ENCODE results near the gene ACOT7. TPM values are rescaled to one million over a fixed set of nuclear protein-coding genes. Genes with fewer than 3 reads are reported as not detected.
A peak's percentile ranks its signal among the peaks of the same experiment; 100 is the strongest.
"Not testable (repeated sequence)": the region's sequence is repeated elsewhere in the genome, so short reads cannot be mapped to it uniquely, and the experiment has no call there.

ACOT7 gene
- polyA plus RNA-seq, 6 donors from 2014 or later: 1.8 to 3.7 (median 2.9) TPM

DNA sequence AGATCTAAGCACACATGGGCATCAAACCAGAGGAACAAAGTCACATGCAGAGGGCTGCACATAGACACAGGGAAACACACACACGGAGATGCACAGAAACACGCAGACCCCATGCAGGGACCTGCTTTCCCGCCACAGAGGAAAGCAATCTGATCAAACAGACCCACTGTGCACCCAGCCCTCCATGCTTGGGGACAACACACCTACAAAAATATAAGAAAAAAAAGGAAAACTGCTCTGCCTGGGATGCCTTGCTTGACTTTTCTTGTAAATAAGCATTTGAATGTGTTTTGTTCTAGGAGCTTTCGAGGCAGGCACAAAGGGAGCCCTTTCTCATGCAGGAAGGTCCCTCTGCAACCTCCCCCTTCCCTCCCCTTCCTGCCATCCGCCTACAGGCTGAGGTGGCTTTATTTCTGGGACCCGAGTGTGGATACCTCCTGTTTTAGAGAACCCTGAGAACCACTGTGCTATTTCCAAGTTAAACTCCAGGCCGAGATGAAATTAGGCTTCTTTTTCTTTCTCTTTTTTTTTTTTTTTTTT lies 154.3 kb downstream of the ACOT7 start:
- ATAC-seq (ENCODE audit: low read depth in 2 of 2): no peak
- DNase-seq: no peak
- H3K27me3 Mint-ChIP-seq: peaks cover 26 to 51% (median 27%) of the 10 kb centered on the region in 3 donors
- H3K9me3 Mint-ChIP-seq: no peaks in the 10 kb centered on the region
- peaks cover 5 to 17% (median 17%) of the 10 kb centered on the region in 3 donors for H3K4me1 Mint-ChIP-seq
- no peak overlapping the region for H3K27ac Mint-ChIP-seq
- H3K4me3 Mint-ChIP-seq: peak overlapping the region in 3 of 8 donors; percentile 15 to 53 (median 39)
- H3K36me3 Mint-ChIP-seq: peaks cover 0 to 8% of the 10 kb centered on the region in 2 donors

DNA sequence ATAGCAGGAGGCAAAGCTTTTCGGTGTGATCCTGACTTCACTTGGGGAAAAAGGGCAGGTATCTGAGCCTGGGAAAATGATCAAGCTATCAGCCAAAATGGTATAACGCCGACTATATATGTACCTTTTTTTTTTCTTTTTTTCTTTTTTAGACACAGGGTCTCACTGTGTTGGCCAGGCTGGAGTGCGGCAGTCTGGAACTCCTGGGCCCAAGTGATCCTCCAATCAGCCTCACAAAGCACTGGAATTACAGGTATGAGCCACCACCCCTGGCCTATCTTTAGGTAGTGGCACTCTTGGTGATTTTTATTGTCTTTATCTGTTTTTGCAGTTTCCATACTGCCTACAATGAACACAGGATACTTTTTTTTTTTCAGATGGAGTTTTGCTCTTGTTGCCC lies 156.5 kb downstream of the ACOT7 start:
- H3K4me1 Mint-ChIP-seq: peaks cover 5 to 28% (median 20%) of the 10 kb centered on the region in 3 donors
- no peaks in the 10 kb centered on the region for H3K9me3 Mint-ChIP-seq
- peak overlapping the region in 1 of 6 donors; percentile 21 for H3K27ac Mint-ChIP-seq
- ATAC-seq (ENCODE audit: low read depth in 2 of 2): no peak
- H3K27me3 Mint-ChIP-seq: peaks cover 18 to 36% (median 27%) of the 10 kb centered on the region in 3 donors
- DNase-seq: no peak
- H3K36me3 Mint-ChIP-seq: peaks cover 5 to 8% of the 10 kb centered on the region in 2 donors
- H3K4me3 Mint-ChIP-seq: peak overlapping the region; percentile 47 to 81 (median 74)

DNA sequence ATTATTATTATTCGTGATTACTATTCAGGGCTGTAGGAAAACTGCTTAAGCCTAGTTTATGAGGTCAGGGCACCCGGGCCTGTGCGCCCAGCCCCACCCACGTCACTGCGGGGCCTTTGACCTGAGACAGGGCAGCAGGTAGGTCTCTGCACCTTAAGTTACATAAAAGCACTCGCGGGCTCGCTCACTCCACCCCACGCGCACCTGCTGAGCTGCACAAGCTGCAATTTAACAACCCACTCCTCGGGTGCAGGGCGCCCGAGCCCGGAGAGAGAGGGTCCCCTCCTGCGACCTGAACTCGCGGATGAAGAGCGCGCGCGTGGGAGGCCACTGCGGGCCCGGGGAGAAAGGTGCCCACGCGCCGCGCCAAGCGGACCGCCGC lies 158.3 kb downstream of the ACOT7 start:
- peak; percentile 10 to 12 for ATAC-seq (ENCODE audit: low read depth in 2 of 2)
- peaks cover 0 to 19% (median 13%) of the 10 kb centered on the region in 3 donors for H3K4me1 Mint-ChIP-seq
- H3K9me3 Mint-ChIP-seq: no peaks in the 10 kb centered on the region
- H3K27ac Mint-ChIP-seq: peak overlapping the region in 3 of 6 donors; percentile 33 to 69 (median 67)
- peaks cover 0 to 5% of the 10 kb centered on the region in 2 donors for H3K36me3 Mint-ChIP-seq
- peaks cover 8 to 22% (median 15%) of the 10 kb centered on the region in 3 donors for H3K27me3 Mint-ChIP-seq
- peak overlapping the region; percentile 81 to 92 (median 86) for H3K4me3 Mint-ChIP-seq
- DNase-seq: no peak

DNA sequence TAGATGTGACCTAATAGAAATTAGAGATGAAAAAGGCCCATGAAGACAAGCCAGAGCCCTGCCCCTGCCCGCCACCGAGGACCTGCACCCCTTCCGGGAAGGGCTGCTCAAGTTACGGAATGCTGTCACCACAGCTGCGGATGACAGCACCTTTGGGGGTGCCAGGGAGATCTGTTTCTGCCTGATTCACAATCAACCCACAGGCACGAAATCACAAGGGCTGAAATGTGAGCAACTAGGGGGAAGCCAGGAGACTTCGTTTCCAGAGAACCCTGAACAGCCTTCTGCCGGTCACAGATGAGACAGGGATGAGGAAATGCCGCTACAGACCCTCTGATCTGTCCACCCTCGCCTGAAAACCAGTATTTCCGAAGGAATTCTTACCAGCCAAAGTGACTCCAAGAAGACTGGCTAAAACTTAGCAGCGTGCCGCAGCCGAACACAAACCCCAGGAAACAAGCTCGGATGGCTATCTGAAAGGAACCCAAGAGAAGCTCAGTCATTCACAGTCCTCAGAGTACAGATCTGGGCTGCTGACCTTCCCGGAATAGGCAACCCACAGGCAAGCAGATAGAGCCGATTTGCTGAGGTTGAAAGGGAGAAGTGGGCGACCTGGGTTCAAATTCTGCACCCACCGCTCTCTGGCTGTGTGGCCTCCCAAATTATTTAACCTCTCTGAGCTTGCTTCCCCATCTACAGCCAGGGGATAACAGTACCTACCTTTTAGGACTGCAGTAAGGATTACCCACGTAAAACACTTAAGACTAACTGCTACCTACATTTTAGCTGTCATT lies 158.9 kb downstream of the ACOT7 start:
- ATAC-seq (ENCODE audit: low read depth in 2 of 2) (no peak), DNase-seq (no peak)
- Mint-ChIP-seq H3K27ac (peak overlapping the region in 3 of 6 donors; percentile 7 to 67 (median 33)), H3K4me1 (peaks cover 0 to 19% (median 13%) of the 10 kb centered on the region in 3 donors), H3K27me3 (peaks cover 8 to 16% (median 12%) of the 10 kb centered on the region in 3 donors), H3K4me3 (peak overlapping the region; percentile 81 to 92 (median 86)), H3K9me3 (no peaks in the 10 kb centered on the region), H3K36me3 (peaks cover 0 to 5% of the 10 kb centered on the region in 2 donors)

DNA sequence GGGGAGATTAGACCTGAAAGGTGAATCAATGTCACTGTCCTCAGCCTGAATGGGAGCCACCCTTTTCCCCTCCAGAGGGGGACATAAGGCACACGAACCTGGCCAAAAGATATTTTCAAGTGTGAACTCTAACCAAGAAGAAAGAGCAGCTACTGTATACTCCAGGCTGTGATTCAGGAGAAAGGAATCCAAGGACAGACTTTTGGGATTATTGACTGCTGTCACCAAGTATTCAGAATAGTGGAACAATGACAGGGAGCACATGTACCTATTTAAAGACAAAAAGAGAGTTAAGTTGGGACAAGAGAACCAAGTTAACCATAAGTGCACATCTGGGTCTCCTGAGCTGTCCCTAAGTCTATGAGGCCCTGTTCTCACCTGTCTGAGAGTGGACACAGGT lies 160.2 kb downstream of the ACOT7 start:
- Mint-ChIP-seq H3K27me3 (peaks cover 0 to 4% (median under 1%) of the 10 kb centered on the region in 3 donors), H3K4me1 (peaks cover 0 to 19% (median 13%) of the 10 kb centered on the region in 3 donors), H3K9me3 (no peaks in the 10 kb centered on the region), H3K4me3 (peak overlapping the region in 6 of 8 donors; percentile 9 to 89 (median 60)), H3K27ac (no peak overlapping the region), H3K36me3 (peaks cover 0 to 5% of the 10 kb centered on the region in 2 donors)
- no peak for DNase-seq
- no peak for ATAC-seq (ENCODE audit: low read depth in 2 of 2)

DNA sequence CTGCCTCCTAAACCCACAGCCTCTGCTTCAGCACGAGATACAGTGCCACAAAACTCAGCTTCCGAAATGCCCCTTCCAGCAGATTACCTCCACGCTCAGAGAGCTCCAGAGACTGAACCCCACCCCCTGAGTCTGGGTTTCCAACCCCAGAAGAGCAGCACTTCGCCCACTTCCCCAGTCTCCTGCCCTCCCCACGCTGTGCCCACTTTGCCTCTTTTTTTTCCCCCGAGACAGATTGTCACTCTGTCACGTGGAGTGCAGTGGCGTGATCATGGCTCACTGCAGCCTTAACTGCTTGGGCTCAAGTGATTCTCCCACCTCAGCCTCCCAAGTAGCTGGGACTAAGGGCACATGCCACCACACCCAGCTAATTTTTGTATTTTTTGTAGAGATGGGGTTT lies 167.9 kb downstream of the ACOT7 start:
- no peak for DNase-seq
- no peak overlapping the region for H3K4me3 Mint-ChIP-seq
- peaks cover 0 to 11% of the 10 kb centered on the region in 2 donors for H3K36me3 Mint-ChIP-seq
- no peaks in the 10 kb centered on the region for H3K4me1 Mint-ChIP-seq
- H3K27me3 Mint-ChIP-seq: no peaks in the 10 kb centered on the region
- H3K9me3 Mint-ChIP-seq: no peaks in the 10 kb centered on the region
- H3K27ac Mint-ChIP-seq: peak overlapping the region in 1 of 6 donors; percentile 60
- no peak for ATAC-seq (ENCODE audit: low read depth in 2 of 2)

DNA sequence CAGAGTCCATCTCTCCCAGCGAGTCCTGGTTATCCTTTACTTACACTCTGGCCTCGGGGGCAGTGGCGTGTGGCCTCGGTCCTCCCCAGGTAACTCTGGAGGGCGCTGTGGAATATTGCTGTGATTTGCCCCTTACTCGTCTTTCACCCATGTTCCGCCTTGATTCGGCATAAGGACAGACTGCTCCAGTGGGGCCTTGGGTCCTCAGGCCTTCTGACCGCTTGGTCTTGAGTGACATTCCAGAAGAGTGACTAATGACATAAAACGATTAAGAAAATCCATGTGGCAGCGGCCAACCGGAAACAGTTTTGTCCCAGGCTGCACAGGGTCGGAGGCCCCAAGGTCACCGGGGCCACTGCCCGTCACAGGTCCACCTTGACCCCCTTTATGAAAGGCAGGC lies 168.8 kb downstream of the ACOT7 start:
- Mint-ChIP-seq H3K4me1 (no peaks in the 10 kb centered on the region), H3K27me3 (no peaks in the 10 kb centered on the region), H3K9me3 (no peaks in the 10 kb centered on the region), H3K36me3 (peaks cover 0 to 11% of the 10 kb centered on the region in 2 donors), H3K4me3 (no peak overlapping the region), H3K27ac (no peak overlapping the region)
- DNase-seq (no peak), ATAC-seq (ENCODE audit: low read depth in 2 of 2) (no peak)

DNA sequence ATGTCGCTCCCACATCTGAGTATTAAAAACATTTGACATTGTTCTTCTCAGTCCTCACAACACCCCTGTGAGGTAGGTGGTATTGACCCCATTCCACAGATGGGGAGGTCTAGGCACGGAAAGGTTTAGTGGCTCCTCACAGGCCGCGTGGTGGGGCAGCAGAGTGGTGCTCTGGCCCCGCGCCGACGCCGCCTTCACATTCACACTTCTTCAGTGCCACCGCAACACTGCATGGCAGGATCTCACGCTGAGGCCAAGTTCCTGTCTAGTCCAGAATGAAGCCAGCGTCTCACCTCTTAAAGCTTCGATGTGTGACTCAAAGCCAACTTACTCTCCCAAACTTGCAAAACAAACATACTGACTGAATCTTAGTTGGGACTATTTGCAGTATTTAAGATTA lies 169.9 kb downstream of the ACOT7 start:
- H3K4me3 Mint-ChIP-seq: no peak overlapping the region
- ATAC-seq (ENCODE audit: low read depth in 2 of 2): no peak
- peaks cover 0 to 11% of the 10 kb centered on the region in 2 donors for H3K36me3 Mint-ChIP-seq

DNA sequence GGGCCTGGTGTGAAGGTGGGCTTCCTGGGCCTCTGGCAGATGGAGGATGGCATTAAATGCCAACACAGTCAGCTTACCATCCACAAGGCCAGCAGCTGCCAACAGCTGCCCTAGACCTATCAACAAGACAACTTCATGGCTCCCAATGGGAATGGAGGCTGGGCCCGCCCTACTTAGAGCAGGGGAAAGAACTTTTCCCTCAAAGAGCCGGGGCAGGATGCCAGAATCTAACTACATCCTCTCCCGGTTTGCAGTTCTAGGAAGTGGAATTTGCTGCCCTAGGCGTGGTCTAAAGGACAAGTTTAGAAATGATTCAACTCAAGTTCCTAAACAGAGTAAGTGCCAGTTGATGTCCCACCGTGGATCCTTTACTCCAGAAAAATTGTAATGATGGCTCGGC lies 170.9 kb downstream of the ACOT7 start:
- H3K4me3 Mint-ChIP-seq: no peak overlapping the region
- H3K36me3 Mint-ChIP-seq: peaks cover 0 to 11% of the 10 kb centered on the region in 2 donors
- H3K9me3 Mint-ChIP-seq: no peaks in the 10 kb centered on the region
- H3K27me3 Mint-ChIP-seq: peaks cover 0 to 5% (median 4%) of the 10 kb centered on the region in 3 donors
- H3K27ac Mint-ChIP-seq: no peak overlapping the region
- H3K4me1 Mint-ChIP-seq: peaks cover 0 to 4% (median 0%) of the 10 kb centered on the region in 3 donors
- DNase-seq (no peak), ATAC-seq (ENCODE audit: low read depth in 2 of 2) (no peak)

More for the DNA sequence above, 169.9 kb downstream of the ACOT7 start:
- no peaks in the 10 kb centered on the region for H3K9me3 Mint-ChIP-seq
- DNase-seq: no peak
- H3K4me1 Mint-ChIP-seq: no peaks in the 10 kb centered on the region
- H3K27me3 Mint-ChIP-seq: no peaks in the 10 kb centered on the region
- H3K27ac Mint-ChIP-seq: peak overlapping the region in 1 of 6 donors; percentile 4

DNA sequence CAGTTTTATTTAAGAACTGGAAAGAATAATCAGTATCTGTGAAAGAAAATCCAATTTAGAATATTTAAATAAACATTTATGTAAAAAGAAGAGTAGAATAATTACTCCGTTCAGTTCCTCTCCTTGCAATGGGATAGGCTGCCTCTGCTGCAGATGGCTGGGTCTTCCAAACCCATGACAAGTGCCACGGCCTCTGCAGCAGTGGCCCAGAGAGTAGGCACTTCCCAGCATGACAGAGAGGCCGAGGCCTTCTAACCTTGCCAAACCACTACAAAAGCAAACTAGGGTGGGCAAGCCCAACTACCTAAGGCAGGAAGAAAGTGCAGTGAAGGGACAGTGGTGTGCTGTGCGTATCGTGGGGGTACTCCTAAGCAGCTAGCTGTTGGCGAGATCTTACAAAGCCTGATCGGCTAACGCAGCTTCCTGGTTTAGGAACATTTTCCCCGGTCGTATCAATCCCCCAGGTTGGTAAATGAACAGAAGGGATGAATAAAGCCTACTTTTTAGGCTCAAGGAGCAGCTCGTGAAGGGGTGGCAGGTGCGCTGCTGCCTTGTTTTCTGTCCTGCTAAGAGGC lies 172.3 kb downstream of the ACOT7 start:
- Mint-ChIP-seq H3K4me1 (peaks cover 0 to 4% (median 0%) of the 10 kb centered on the region in 3 donors), H3K27me3 (peaks cover 4 to 13% (median 12%) of the 10 kb centered on the region in 3 donors), H3K9me3 (no peaks in the 10 kb centered on the region), H3K36me3 (peaks cover 0 to 1% of the 10 kb centered on the region in 2 donors), H3K27ac (no peak overlapping the region), H3K4me3 (no peak overlapping the region)
- ATAC-seq (ENCODE audit: low read depth in 2 of 2) (no peak), DNase-seq (no peak)

DNA sequence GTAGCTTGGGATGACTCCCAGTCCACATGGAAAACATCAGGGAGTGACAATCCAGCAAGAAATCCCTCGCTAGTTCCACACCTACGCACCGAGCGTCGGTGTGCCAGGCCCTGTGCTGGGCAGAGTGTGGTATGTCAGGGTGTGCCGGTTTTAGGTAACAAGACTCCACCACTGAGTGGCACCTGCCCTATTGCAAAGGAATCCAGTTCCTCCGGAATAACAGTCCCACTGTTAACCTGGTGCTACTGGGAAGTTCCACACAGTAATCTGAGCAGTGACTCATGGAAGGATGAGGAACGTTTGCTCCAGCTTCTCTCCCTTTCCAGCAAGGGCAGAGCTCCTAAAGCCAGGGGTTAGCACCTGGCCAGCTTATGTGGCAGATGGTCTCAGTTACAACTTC lies 173.3 kb downstream of the ACOT7 start:
- Mint-ChIP-seq H3K36me3 (no peaks in the 10 kb centered on the region), H3K9me3 (no peaks in the 10 kb centered on the region), H3K4me3 (peak overlapping the region in 1 of 8 donors; percentile 4), H3K27ac (no peak overlapping the region), H3K4me1 (peaks cover 0 to 4% (median 0%) of the 10 kb centered on the region in 3 donors), H3K27me3 (peaks cover 4 to 23% (median 20%) of the 10 kb centered on the region in 3 donors)
- DNase-seq (no peak), ATAC-seq (ENCODE audit: low read depth in 2 of 2) (no peak)

DNA sequence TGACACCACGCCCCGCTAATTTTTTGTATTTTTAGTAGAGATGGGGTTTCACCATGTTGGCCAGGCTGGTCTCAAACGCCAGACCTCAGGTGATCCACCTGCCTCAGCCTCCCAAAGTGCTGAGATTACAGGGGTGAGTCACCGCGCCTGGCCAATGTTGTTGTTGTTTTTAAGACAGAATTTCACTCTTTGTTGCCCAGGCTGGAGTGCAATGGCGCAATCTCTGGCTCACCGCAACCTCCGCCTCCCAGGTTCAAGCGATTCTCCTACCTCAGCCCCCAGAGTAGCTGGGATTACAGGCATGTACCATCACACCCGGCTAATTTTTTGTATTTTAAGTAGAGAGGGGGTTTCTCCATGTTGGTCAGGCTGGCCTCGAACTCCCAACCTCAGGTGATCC lies 173.9 kb downstream of the ACOT7 start:
- H3K4me3 Mint-ChIP-seq; DNase-seq; H3K36me3 Mint-ChIP-seq; H3K27ac Mint-ChIP-seq; H3K9me3 Mint-ChIP-seq; H3K4me1 Mint-ChIP-seq; ATAC-seq (ENCODE audit: low read depth in 2 of 2): not testable (repeated sequence)
- H3K27me3 Mint-ChIP-seq: peaks cover 4 to 29% (median 25%) of the 10 kb centered on the region in 3 donors

DNA sequence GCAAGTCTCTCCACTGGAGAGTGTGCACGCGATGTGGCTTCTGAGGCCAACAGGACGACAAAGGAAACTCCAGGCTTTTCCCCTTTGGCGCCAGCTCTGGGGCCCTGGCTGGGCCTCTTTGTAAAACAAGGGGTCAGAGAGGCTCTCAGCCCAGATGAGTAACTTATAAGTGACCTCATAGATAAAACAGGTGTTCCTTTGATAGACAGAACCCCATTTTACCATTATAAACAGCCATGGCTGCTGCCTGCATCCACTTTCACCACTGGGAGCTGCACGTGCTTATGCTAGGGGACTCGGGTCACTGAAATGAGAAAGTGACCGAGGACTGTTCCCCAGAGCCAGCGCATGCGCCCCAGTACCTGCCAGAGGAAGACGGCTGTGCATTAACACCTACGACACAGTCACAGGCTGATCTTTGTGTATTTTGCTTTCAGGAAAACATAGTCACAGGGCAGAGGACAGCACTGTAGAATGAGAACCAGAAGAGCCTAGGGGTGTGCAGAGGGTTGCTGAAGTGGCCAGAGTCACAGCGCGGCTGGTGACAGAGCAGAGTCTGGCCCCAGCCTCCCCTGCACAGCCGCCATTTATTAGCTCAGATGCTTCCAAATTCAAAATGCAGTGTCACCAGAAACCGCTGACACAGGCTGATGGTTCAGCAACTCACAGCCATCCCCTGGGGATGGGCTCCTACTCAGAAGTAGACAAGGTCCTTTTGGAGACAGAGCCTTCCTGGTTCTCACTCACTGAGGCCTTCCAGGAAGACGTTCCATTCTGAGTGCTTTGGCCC lies 175.0 kb downstream of the ACOT7 start:
- H3K9me3 Mint-ChIP-seq: peaks cover 0 to 1% (median 0%) of the 10 kb centered on the region in 7 donors
- H3K27ac Mint-ChIP-seq: no peak overlapping the region
- no peaks in the 10 kb centered on the region for H3K36me3 Mint-ChIP-seq
- no peak overlapping the region for H3K4me3 Mint-ChIP-seq
- no peak for DNase-seq
- H3K27me3 Mint-ChIP-seq: peaks cover 4 to 30% (median 25%) of the 10 kb centered on the region in 3 donors
- no peak for ATAC-seq (ENCODE audit: low read depth in 2 of 2)
- H3K4me1 Mint-ChIP-seq: peaks cover 0 to 4% (median under 1%) of the 10 kb centered on the region in 3 donors

All from naive B cell (primary cell).